CD14-positive monocyte (primary cell): ENCODE data around the gene GH1. TPM values are rescaled to one million over a fixed set of nuclear protein-coding genes. Genes with fewer than 3 reads are reported as not detected.

Experiments
- DNase-seq, 3 donors: peaks; one replicate each; pipeline ENCODE4 v3.0.0-alpha.2; 2011 to 2022
- H2AFZ ChIP-seq: 2 replicates; pipeline ENCODE4 v1.6.0; 2012; ENCODE audit warnings: mild to moderate bottlenecking, low read depth, low read length, inconsistent platforms; ENCODE audit not compliant: insufficient read depth, poor library complexity, severe bottlenecking
- H3K27ac ChIP-seq, 2 donors: 1 replicate in 1 of 2; 2 replicates in 1 of 2; pipeline ENCODE4 v1.5.1; 2012 to 2013; ENCODE audit warnings: low read length in 2 of 2, control low read depth in 1 of 2, inconsistent platforms in 1 of 2, low read depth in 1 of 2, mild to moderate bottlenecking in 1 of 2
- H3K27me3 ChIP-seq, 2 donors: one replicate each; pipeline versions ENCODE4 v1.6.0 to v1.6.1; 2011 to 2013; ENCODE audit warnings: low read length in 2 of 2; ENCODE audit not compliant: control insufficient read depth in 2 of 2, insufficient read depth in 2 of 2
- H3K36me3 ChIP-seq, 2 donors: replicated peaks in 1 of 2; 1 replicate in 1 of 2; 2 replicates in 1 of 2; pipeline versions ENCODE4 v1.5.1 to v1.6.1; 2012 to 2013; ENCODE audit warnings: low read length in 2 of 2, control low read depth in 1 of 2, inconsistent platforms in 1 of 2, mild to moderate bottlenecking in 1 of 2; ENCODE audit not compliant: insufficient read depth in 2 of 2, control insufficient read depth in 1 of 2
- H3K4me1 ChIP-seq, 2 donors: 1 replicate in 1 of 2; 2 replicates in 1 of 2; pipeline versions ENCODE4 v1.5.1 to v1.6.1; 2012 to 2013; ENCODE audit warnings: low read length in 2 of 2, control low read depth in 1 of 2, inconsistent platforms in 1 of 2, mild to moderate bottlenecking in 1 of 2, moderate library complexity in 1 of 2; ENCODE audit not compliant: insufficient read depth in 2 of 2, control insufficient read depth in 1 of 2
- H3K4me2 ChIP-seq: replicated peaks from 2 replicates; pipeline ENCODE3; 2012; ENCODE audit warnings: low read length, moderate library complexity, mild to moderate bottlenecking; ENCODE audit not compliant: poor library complexity, severe bottlenecking; ENCODE audit errors: extremely low read depth
- H3K4me3 ChIP-seq, 3 experiments: fragments of 200-600 bp in 1 of 3; sonication (generic) in 1 of 3; replicated peaks in 1 of 3; 1 replicate in 2 of 3; 2 replicates in 1 of 3; pipeline ENCODE4 v1.5.1; 2011 to 2013; ENCODE audit warnings: low read length in 3 of 3, mild to moderate bottlenecking in 3 of 3, control low read depth in 2 of 3, low read depth in 2 of 3, inconsistent platforms in 1 of 3, moderate library complexity in 1 of 3
- H3K79me2 ChIP-seq: 2 replicates; pipeline ENCODE4 v1.6.0; 2012; ENCODE audit warnings: mild to moderate bottlenecking, control low read depth, inconsistent platforms, low read length, moderate library complexity; ENCODE audit not compliant: insufficient read depth
- H3K9ac ChIP-seq: 2 replicates; pipeline ENCODE4 v1.6.0; 2017; ENCODE audit warnings: low read length, mild to moderate bottlenecking; ENCODE audit not compliant: insufficient read depth, poor library complexity, severe bottlenecking
- H3K9me3 ChIP-seq, 2 donors: replicated peaks in 1 of 2; 1 replicate in 1 of 2; 2 replicates in 1 of 2; pipeline versions ENCODE4 v1.5.1 to v1.6.1; 2012 to 2013; ENCODE audit warnings: low read length in 2 of 2, control low read depth in 1 of 2; ENCODE audit not compliant: control insufficient read depth in 1 of 2, insufficient read depth in 1 of 2
- H4K20me1 ChIP-seq: 2 replicates; pipeline ENCODE4 v1.6.0; 2012; ENCODE audit warnings: mild to moderate bottlenecking, low read length, control low read depth, moderate library complexity; ENCODE audit not compliant: insufficient read depth
- H3K27ac Mint-ChIP-seq, 7 donors: one replicate each; pipeline ENCODE4 v1.8.0; 2020; ENCODE audit warnings: mild to moderate bottlenecking in 7 of 7, mixed read lengths in 7 of 7, moderate library complexity in 6 of 7, inconsistent platforms in 2 of 7
- H3K27me3 Mint-ChIP-seq, 3 donors: one replicate each; pipeline ENCODE4 v1.8.0; 2021 to 2022; ENCODE audit warnings: low read depth in 3 of 3, mild to moderate bottlenecking in 3 of 3, mixed read lengths in 3 of 3, moderate library complexity in 3 of 3, inconsistent platforms in 1 of 3
- H3K36me3 Mint-ChIP-seq, 2 donors: one replicate each; pipeline ENCODE4 v1.8.0; 2020; ENCODE audit warnings: mixed read lengths in 2 of 2, inconsistent platforms in 1 of 2, mild to moderate bottlenecking in 1 of 2
- H3K4me1 Mint-ChIP-seq: one replicate; pipeline ENCODE4 v1.8.0; 2020; ENCODE audit warnings: mild to moderate bottlenecking, mixed read lengths
- H3K4me3 Mint-ChIP-seq, 2 donors: one replicate each; pipeline ENCODE4 v1.8.0; 2020; ENCODE audit warnings: mild to moderate bottlenecking in 2 of 2, mixed read lengths in 2 of 2, moderate library complexity in 1 of 2
- H3K9me3 Mint-ChIP-seq, 7 donors: one replicate each; pipeline ENCODE4 v1.8.0; 2020 to 2022; ENCODE audit warnings: mixed read lengths in 7 of 7, mild to moderate bottlenecking in 6 of 7, moderate library complexity in 6 of 7, inconsistent platforms in 2 of 7
- WGBS: methylation state at CpG from one replicate; pipeline ENCODE4 v1.1.5; 2013; ENCODE audit warnings: missing lambda C conversion rate; ENCODE audit not compliant: insufficient coverage; 5-methylcytosine and 5-hydroxymethylcytosine counted together
- intact Hi-C, 2 donors: fragments of 100-400 bp; cut with micrococcal nuclease; formaldehyde crosslinking; loops; one replicate each; pipeline versions ENCODE4 v1.15.0 to v1.15.1; 2023
- polyA plus RNA-seq, 3 donors: library from polyadenylated mRNA; depleted of rRNA in 1 of 3; unstranded in 2 of 3; stranded (reverse) in 1 of 3; fragments of 300-500 nt in 2 of 3; fragments of >200 nt in 1 of 3; fragmentation: Illumina TruSeq in 2 of 3; gene quantifications; 1 replicate in 2 of 3; 2 replicates in 1 of 3; pipeline ENCODE4 v1.2.3, GENCODE V29; 2012 to 2021
- TF ChIP-seq, protein P1 (sequence below): fragments of 200-600 bp; IDR thresholded peaks from one replicate; pipeline ENCODE4 v1.8.0; 2022; ENCODE audit warnings: antibody characterized with exemption, mild to moderate bottlenecking

Gene GH1
- polyA plus RNA-seq, 3 donors, result not detected

- intact Hi-C loops, result no loop called here
- 100% methylated on average over 4 of the region's 11 CpGs for WGBS
- no peak for DNase-seq
- Histone ChIP-seq H3K27ac (no peak overlapping the region), H3K4me3 (no peak overlapping the region), H3K9ac (no peak overlapping the region), H3K79me2 (no peaks in the 10 kb centered on the region), H2AFZ (no peak overlapping the region), H3K27me3 (no peaks in the 10 kb centered on the region), H3K4me1 (no peaks in the 10 kb centered on the region), H3K36me3 (no peaks in the 10 kb centered on the region), H3K4me2 (no peak overlapping the region), H4K20me1 (no peaks in the 10 kb centered on the region), H3K9me3 (no peaks in the 10 kb centered on the region)
- Mint-ChIP-seq H3K4me3 (no peak overlapping the region), H3K9me3 (peaks cover 0 to 3% (median 0%) of the 10 kb centered on the region in 7 donors), H3K27me3 (peaks cover 6 to 8% (median 7%) of the 10 kb centered on the region in 3 donors), H3K36me3 (no peaks in the 10 kb centered on the region), H3K27ac (no peak overlapping the region), H3K4me1 (peaks cover 5% of the 10 kb centered on the region)
- TF ChIP-seq, protein P1, sequence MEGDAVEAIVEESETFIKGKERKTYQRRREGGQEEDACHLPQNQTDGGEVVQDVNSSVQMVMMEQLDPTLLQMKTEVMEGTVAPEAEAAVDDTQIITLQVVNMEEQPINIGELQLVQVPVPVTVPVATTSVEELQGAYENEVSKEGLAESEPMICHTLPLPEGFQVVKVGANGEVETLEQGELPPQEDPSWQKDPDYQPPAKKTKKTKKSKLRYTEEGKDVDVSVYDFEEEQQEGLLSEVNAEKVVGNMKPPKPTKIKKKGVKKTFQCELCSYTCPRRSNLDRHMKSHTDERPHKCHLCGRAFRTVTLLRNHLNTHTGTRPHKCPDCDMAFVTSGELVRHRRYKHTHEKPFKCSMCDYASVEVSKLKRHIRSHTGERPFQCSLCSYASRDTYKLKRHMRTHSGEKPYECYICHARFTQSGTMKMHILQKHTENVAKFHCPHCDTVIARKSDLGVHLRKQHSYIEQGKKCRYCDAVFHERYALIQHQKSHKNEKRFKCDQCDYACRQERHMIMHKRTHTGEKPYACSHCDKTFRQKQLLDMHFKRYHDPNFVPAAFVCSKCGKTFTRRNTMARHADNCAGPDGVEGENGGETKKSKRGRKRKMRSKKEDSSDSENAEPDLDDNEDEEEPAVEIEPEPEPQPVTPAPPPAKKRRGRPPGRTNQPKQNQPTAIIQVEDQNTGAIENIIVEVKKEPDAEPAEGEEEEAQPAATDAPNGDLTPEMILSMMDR, result no peak
Observed at GRCh38 chr17:63955232-63955631, 36.6 kb upstream of the GH1 start.

DNA sequence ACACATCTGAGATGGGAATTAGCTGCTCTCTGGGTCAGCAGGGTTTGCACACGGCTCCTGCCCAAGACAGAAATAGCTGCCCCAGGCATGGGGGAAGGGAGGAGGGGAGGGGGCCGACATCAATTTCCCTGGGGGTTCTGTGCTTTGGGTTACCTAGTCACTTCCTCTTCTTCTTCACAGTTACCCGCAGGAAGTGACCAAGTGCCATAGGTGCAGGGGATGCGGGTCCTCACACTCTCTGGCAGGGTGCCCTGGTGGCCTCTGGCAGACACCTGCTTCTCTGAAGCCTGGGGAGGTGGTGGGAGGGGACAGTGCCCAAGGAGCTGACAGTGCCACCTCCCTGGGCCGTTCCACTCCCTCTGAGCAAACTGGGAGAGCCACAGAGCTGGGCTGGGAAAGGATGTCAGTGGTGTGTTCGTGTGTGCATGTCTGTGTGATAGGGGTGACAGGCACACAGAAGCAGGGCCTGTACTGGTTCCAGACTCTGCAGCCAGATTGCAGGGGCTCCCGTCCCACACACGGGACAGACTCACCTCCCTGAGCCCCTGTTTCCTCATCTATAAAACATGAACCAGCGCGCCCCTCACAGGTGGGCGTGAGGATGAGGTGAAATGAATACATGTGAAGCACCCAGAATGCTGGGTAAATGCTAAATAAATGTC, 35.9 kb upstream of the GH1 start:
- Histone ChIP-seq H3K4me1 (no peaks in the 10 kb centered on the region), H3K27ac (no peak overlapping the region), H3K4me3 (no peak overlapping the region), H3K9me3 (no peaks in the 10 kb centered on the region), H3K9ac (no peak overlapping the region), H4K20me1 (no peaks in the 10 kb centered on the region), H3K36me3 (no peaks in the 10 kb centered on the region), H3K79me2 (no peaks in the 10 kb centered on the region), H3K4me2 (no peak overlapping the region), H2AFZ (no peak overlapping the region), H3K27me3 (no peaks in the 10 kb centered on the region)
- peak overlapping the region in 3 of 7 donors; percentile 42 to 60 (median 46) for H3K27ac Mint-ChIP-seq
- no peaks in the 10 kb centered on the region for H3K36me3 Mint-ChIP-seq
- intact Hi-C loops, result no loop called here
- WGBS, result 8% methylated on average over 2 of the region's 11 CpGs
- H3K27me3 Mint-ChIP-seq, result peaks cover 5 to 7% (median 6%) of the 10 kb centered on the region in 3 donors
- TF ChIP-seq, protein P1, result no peak
- peaks cover 0 to 3% (median 0%) of the 10 kb centered on the region in 7 donors for H3K9me3 Mint-ChIP-seq
- peaks cover 5% of the 10 kb centered on the region for H3K4me1 Mint-ChIP-seq
- DNase-seq, result no peak
- no peak overlapping the region for H3K4me3 Mint-ChIP-seq
